GM12878 (cell line): ENCODE measurements around the gene APLP2. TPM values are rescaled to one million over a fixed set of nuclear protein-coding genes. Genes with fewer than 3 reads are reported as not detected.

Source experiments
- ATAC-seq: fragments of 200-7000 bp; cut with Tn5 transposase; 3 replicates; pipeline ENCODE4 v1.9.1; 2020; ENCODE audit warnings: mild to moderate bottlenecking, moderate library complexity
- BruUV-seq: library from RNA; stranded (reverse); fragments of 400-500 nt; replicated peaks from 2 replicates; lab custom pipeline; 2021; lab: Mats Ljungman, UMichigan
- CTCF ChIA-PET: fragments of 300-600 bp; sonication (Branson Sonifier 250); formaldehyde crosslinking; extraction: SDS; loops from one replicate; lab custom pipeline; 2021; ENCODE audit warnings: inconsistent platforms; lab: Yijun Ruan, JAX
- POLR2A ChIA-PET: fragments of 350-600 bp; formaldehyde crosslinking; extraction: SDS; loops from one replicate; lab custom pipeline; 2021; ENCODE audit warnings: inconsistent platforms; lab: Charles Lee
- RAD21 ChIA-PET: fragments of 300-600 bp; sonication (Branson Sonifier 250); formaldehyde crosslinking; loops from one replicate; lab custom pipeline; 2023; ENCODE audit warnings: antibody characterized with exemption; ENCODE audit not compliant: unreplicated experiment; lab: Charles Lee
- SMC1A ChIA-PET: fragments of 300-600 bp; sonication (Branson Sonifier 250); formaldehyde crosslinking; loops from one replicate; lab custom pipeline; 2023; ENCODE audit not compliant: unreplicated experiment, uncharacterized antibody; lab: Charles Lee
- DNase-seq: peaks from one replicate; pipeline ENCODE4 v3.0.0-alpha.2; 2011; ENCODE audit warnings: low read depth, low spot score
- FAIRE-seq: peaks from 3 replicates; lab custom pipeline; 2011; peaks lifted over from hg19 to GRCh38; lab: Jason Lieb, UNC
- H2AFZ ChIP-seq: 2 replicates; pipeline ENCODE4 v1.6.0; 2011; ENCODE audit warnings: low read depth, low read length, control low read depth; ENCODE audit not compliant: control insufficient read depth
- H3K27ac ChIP-seq: 2 replicates; pipeline ENCODE4 v1.5.1; 2011; ENCODE audit warnings: control low read depth; ENCODE audit not compliant: control insufficient read depth, insufficient read depth
- H3K27me3 ChIP-seq, 2 experiments: replicated peaks in 1 of 2; 2 replicates each; pipeline versions ENCODE4 v1.6.0 to v1.6.1; 2011; ENCODE audit warnings: low read length in 1 of 2; ENCODE audit not compliant: control insufficient read depth in 2 of 2, insufficient read depth in 2 of 2
- H3K36me3 ChIP-seq, 2 experiments: 2 replicates each; pipeline ENCODE4 v1.5.1; 2011; ENCODE audit warnings: low read length in 1 of 2; ENCODE audit not compliant: control insufficient read depth in 2 of 2, insufficient read depth in 2 of 2
- H3K4me1 ChIP-seq: 2 replicates; pipeline ENCODE4 v1.6.1; 2011; ENCODE audit warnings: mild to moderate bottlenecking, low read length, moderate library complexity, mixed read lengths; ENCODE audit not compliant: control insufficient read depth, insufficient read depth
- H3K4me2 ChIP-seq: 2 replicates; pipeline ENCODE4 v1.6.0; 2011; ENCODE audit warnings: control low read depth; ENCODE audit not compliant: control insufficient read depth, insufficient read depth
- H3K4me3 ChIP-seq: fragments of 200-600 bp; sonication (generic); 2 replicates; pipeline ENCODE4 v1.5.1; 2016
- H3K79me2 ChIP-seq: 2 replicates; pipeline ENCODE4 v1.6.0; 2011; ENCODE audit warnings: low read length; ENCODE audit not compliant: control insufficient read depth, insufficient read depth
- H3K9ac ChIP-seq: 2 replicates; pipeline ENCODE4 v1.8.0; 2011; ENCODE audit warnings: low read length, control low read depth, mixed read lengths; ENCODE audit not compliant: control insufficient read depth, insufficient read depth
- H3K9me3 ChIP-seq: replicated peaks from 3 replicates; pipeline ENCODE4 v1.5.1; 2011; ENCODE audit warnings: mild to moderate bottlenecking, low read length; ENCODE audit not compliant: control insufficient read depth, insufficient read depth
- H4K20me1 ChIP-seq: 2 replicates; pipeline ENCODE4 v1.6.0; 2011; ENCODE audit not compliant: control insufficient read depth, insufficient read depth
- ATF7 ChIP-seq: fragments of 450-650 bp; IDR thresholded peaks from 2 replicates; pipeline ENCODE4 v1.6.1; 2016; ENCODE audit warnings: low read depth, mild to moderate bottlenecking
- CBX3 ChIP-seq: fragments of 200-600 bp; sonication (generic); IDR thresholded peaks from 2 replicates; pipeline ENCODE4 v1.6.1; 2016; ENCODE audit warnings: low read depth, borderline replicate concordance
- EP300 ChIP-seq, 2 experiments: fragments of 150-350 bp in 1 of 2; IDR thresholded peaks; 2 replicates each; pipeline ENCODE4 v1.6.1; 2011 to 2012; ENCODE audit warnings: low read depth in 2 of 2, low read length in 2 of 2, borderline replicate concordance in 1 of 2, improper control_type of control experiment in 1 of 2, inconsistent platforms in 1 of 2; ENCODE audit not compliant: control insufficient read depth in 1 of 2
- FOXK2 ChIP-seq: fragments of 450-650 bp; IDR thresholded peaks from 2 replicates; pipeline ENCODE4 v1.6.1; 2017; ENCODE audit warnings: mild to moderate bottlenecking, moderate library complexity
- FOXM1 ChIP-seq: IDR thresholded peaks from 2 replicates; pipeline ENCODE4 v1.6.1; 2012; ENCODE audit warnings: low read depth, mild to moderate bottlenecking, inconsistent platforms, low read length, moderate library complexity
- KAT2A ChIP-seq: conservative IDR thresholded peaks from 2 replicates; pipeline ENCODE4 v1.6.1; 2011; ENCODE audit warnings: low read depth, low read length; ENCODE audit not compliant: control insufficient read depth
- MYC ChIP-seq: IDR thresholded peaks from 2 replicates; pipeline ENCODE4 v1.6.1; 2011; ENCODE audit warnings: mild to moderate bottlenecking, low read length, moderate library complexity, inconsistent platforms; ENCODE audit not compliant: insufficient read depth, insufficient replicate concordance, insufficient read length, severe bottlenecking
- NRF1 ChIP-seq: conservative IDR thresholded peaks from 2 replicates; pipeline ENCODE4 v1.6.1; 2011; ENCODE audit warnings: mild to moderate bottlenecking, low read depth, low read length, improper control_type of control experiment
- PKNOX1 ChIP-seq: fragments of 450-650 bp; IDR thresholded peaks from 2 replicates; pipeline ENCODE4 v1.6.1; 2016; ENCODE audit warnings: mild to moderate bottlenecking
- PML ChIP-seq: IDR thresholded peaks from 2 replicates; pipeline ENCODE4 v1.6.1; 2012; ENCODE audit warnings: low read length, inconsistent platforms
- RELB ChIP-seq: fragments of 450-650 bp; IDR thresholded peaks from 2 replicates; pipeline ENCODE4 v1.6.1; 2017; ENCODE audit warnings: low read depth, mild to moderate bottlenecking, moderate library complexity
- RFX5 ChIP-seq: IDR thresholded peaks from 2 replicates; pipeline ENCODE4 v1.6.1; 2011; ENCODE audit warnings: low read depth, low read length, improper control_type of control experiment
- SMAD1 ChIP-seq: fragments of 450-650 bp; IDR thresholded peaks from 2 replicates; pipeline ENCODE4 v1.6.1; 2018; ENCODE audit warnings: mild to moderate bottlenecking, low read depth; ENCODE audit not compliant: partially characterized antibody
- STAT3 ChIP-seq: IDR thresholded peaks from 2 replicates; pipeline ENCODE4 v1.6.1; 2011; ENCODE audit warnings: low read depth, low read length, improper control_type of control experiment
- SUPT20H ChIP-seq: IDR thresholded peaks from 2 replicates; pipeline ENCODE4 v1.6.1; 2011; ENCODE audit warnings: low read depth, mild to moderate bottlenecking, low read length, moderate library complexity, borderline replicate concordance; ENCODE audit not compliant: control insufficient read depth
- ZZZ3 ChIP-seq: IDR thresholded peaks from 2 replicates; pipeline ENCODE4 v1.6.1; 2011; ENCODE audit warnings: low read depth; ENCODE audit not compliant: control insufficient read depth, insufficient read length
- WGBS: methylation state at CpG from one replicate; pipeline ENCODE4 v1.1.6; 2016; ENCODE audit warnings: low lambda C conversion rate; ENCODE audit not compliant: insufficient replicate concordance, insufficient coverage; ENCODE audit errors: missing lambda C conversion rate; 5-methylcytosine and 5-hydroxymethylcytosine counted together
- in situ Hi-C: fragments of 300-500 bp; cut with MboI; formaldehyde crosslinking; loops from 9 replicates; pipeline ENCODE4 v1.14.3; 2018; ENCODE audit warnings: mixed read lengths
- intact Hi-C: fragments of 100-400 bp; cut with micrococcal nuclease; formaldehyde crosslinking; loops from one replicate; pipeline ENCODE4 v1.14.2; 2022; ENCODE audit not compliant: unreplicated experiment
- polyA plus RNA-seq, 11 experiments: library from polyadenylated mRNA; depleted of rRNA in 4 of 11; unstranded in 6 of 11; stranded (reverse) in 5 of 11; fragments of >200 nt; fragmentation: Nextera tagmentation in 4 of 11; fragmentation: Illumina TruSeq in 1 of 11; extraction: Ambion mirVana in 4 of 11; extraction: Trizol in 1 of 11; gene quantifications; 1 replicate in 1 of 11; 2 replicates in 10 of 11; pipeline versions ENCODE4 v1.2.1 to v1.2.3, GENCODE V29; 2011 to 2016; ENCODE audit warnings: inconsistent platforms in 2 of 11, missing spikeins in 2 of 11, low read depth in 1 of 11
- total RNA-seq, 4 experiments: library from RNA; depleted of rRNA in 3 of 4; stranded (reverse); fragments of >200 nt in 3 of 4; fragmentation: Illumina TruSeq in 1 of 4; extraction: Trizol in 1 of 4; gene quantifications; 2 replicates each; pipeline versions ENCODE4 v1.2.1 to v1.2.3, GENCODE V29; 2013 to 2021
- TF ChIP-seq, protein P1 (sequence below): fragments of 450-650 bp; conservative IDR thresholded peaks from 2 replicates; pipeline ENCODE4 v1.6.1; 2017; ENCODE audit warnings: mild to moderate bottlenecking, moderate library complexity
- TF ChIP-seq, protein P2 (sequence below): fragments of 150-350 bp; IDR thresholded peaks from 2 replicates; pipeline ENCODE4 v1.6.1; 2014; ENCODE audit warnings: mild to moderate bottlenecking, low read depth, low read length

Gene APLP2
- total and polyA plus RNA-seq, 10 of the 15 experiments (the other 5 are each of a cell fraction or from before 2014, with no cell fraction given) = 2.3 to 38.8 (median 21.3) TPM

GRCh38 chr11:130062026-130062425, 7.7 kb upstream of the APLP2 start (continued):
- TF ChIP-seq ZZZ3 = no peak

GRCh38 chr11:130063451-130063850, 6.2 kb upstream of the APLP2 start:
- H3K4me2 ChIP-seq = no peak overlapping the region
- BruUV-seq = no TSS peak
- H3K9ac ChIP-seq = no peak overlapping the region
- no peak overlapping the region for H3K4me3 ChIP-seq
- SMC1A ChIA-PET = no interaction called here
- H3K27me3 ChIP-seq = peaks cover 0 to 13% of the 10 kb centered on the region in 2 experiments; a peak in 2 of 4 replicates
- FAIRE-seq = no peak
- no peak overlapping the region for H2AFZ ChIP-seq
- H3K27ac ChIP-seq = no peak overlapping the region
- in situ Hi-C loops (no loop called here), intact Hi-C loops (no loop called here)
- no peaks in the 10 kb centered on the region for H3K36me3 ChIP-seq
- H3K4me1 ChIP-seq = no peaks in the 10 kb centered on the region
- POLR2A ChIA-PET = no interaction called here
- H3K9me3 ChIP-seq = no peaks in the 10 kb centered on the region
- RAD21 ChIA-PET = no interaction called here
- 78% methylated on average over 2 of the region's 2 CpGs for WGBS
- DNase-seq = no peak
- H4K20me1 ChIP-seq = no peaks in the 10 kb centered on the region
- CTCF ChIA-PET = no interaction called here
- H3K79me2 ChIP-seq = no peaks in the 10 kb centered on the region
- no peak for ATAC-seq
- TF ChIP-seq SUPT20H = no peak
- TF ChIP-seq, protein P1, sequence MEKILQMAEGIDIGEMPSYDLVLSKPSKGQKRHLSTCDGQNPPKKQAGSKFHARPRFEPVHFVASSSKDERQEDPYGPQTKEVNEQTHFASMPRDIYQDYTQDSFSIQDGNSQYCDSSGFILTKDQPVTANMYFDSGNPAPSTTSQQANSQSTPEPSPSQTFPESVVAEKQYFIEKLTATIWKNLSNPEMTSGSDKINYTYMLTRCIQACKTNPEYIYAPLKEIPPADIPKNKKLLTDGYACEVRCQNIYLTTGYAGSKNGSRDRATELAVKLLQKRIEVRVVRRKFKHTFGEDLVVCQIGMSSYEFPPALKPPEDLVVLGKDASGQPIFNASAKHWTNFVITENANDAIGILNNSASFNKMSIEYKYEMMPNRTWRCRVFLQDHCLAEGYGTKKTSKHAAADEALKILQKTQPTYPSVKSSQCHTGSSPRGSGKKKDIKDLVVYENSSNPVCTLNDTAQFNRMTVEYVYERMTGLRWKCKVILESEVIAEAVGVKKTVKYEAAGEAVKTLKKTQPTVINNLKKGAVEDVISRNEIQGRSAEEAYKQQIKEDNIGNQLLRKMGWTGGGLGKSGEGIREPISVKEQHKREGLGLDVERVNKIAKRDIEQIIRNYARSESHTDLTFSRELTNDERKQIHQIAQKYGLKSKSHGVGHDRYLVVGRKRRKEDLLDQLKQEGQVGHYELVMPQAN = no peak
- TF ChIP-seq, protein P2, sequence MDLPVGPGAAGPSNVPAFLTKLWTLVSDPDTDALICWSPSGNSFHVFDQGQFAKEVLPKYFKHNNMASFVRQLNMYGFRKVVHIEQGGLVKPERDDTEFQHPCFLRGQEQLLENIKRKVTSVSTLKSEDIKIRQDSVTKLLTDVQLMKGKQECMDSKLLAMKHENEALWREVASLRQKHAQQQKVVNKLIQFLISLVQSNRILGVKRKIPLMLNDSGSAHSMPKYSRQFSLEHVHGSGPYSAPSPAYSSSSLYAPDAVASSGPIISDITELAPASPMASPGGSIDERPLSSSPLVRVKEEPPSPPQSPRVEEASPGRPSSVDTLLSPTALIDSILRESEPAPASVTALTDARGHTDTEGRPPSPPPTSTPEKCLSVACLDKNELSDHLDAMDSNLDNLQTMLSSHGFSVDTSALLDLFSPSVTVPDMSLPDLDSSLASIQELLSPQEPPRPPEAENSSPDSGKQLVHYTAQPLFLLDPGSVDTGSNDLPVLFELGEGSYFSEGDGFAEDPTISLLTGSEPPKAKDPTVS = no peak
- no peak for TF ChIP-seq FOXM1
- no peak for TF ChIP-seq KAT2A
- no peak for TF ChIP-seq ATF7
- no peak for TF ChIP-seq FOXK2
- no peak for TF ChIP-seq NRF1
- no peak for TF ChIP-seq MYC
- TF ChIP-seq CBX3 = no peak
- no peak for TF ChIP-seq SMAD1
- no peak for TF ChIP-seq PKNOX1
- TF ChIP-seq EP300 (IDR thresholded peaks at IDR 0.05; ENCODE audit: borderline replicate concordance in 1 of 2, control insufficient read depth in 1 of 2, low read depth in 2 of 2, low read length in 2 of 2) = no peak
- no peak for TF ChIP-seq PML
- TF ChIP-seq STAT3 = no peak
- no peak for TF ChIP-seq RELB
- no peak for TF ChIP-seq RFX5
